Measurements from ENCODE around the gene ROBO1. TPM values are rescaled to one million over a fixed set of nuclear protein-coding genes. Genes with fewer than 3 reads are reported as not detected.

ROBO1 gene
- total and polyA plus RNA-seq, 4 donors = 1.0 to 30.3 (median 3.9) TPM

DNA sequence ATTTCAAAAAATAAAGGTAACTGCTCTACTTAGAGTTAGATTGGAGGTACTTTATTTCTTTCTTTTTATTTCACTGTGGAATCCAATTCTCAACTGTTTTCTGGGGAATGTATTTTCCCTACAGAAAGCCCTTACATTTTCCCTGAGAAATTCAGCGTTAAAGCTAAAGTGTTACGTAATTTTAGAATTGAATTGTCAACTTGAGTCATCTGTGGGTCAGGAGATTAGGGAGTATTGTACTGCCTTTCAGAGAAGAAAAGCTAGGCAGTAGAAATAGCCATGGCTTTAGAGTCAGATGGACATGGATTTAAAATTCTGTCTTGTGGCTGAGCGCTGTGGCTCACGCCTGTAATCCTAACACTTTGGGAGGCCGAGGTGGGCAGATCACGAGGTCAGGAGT lies 728.6 kb downstream of the ROBO1 start:
- Histone ChIP-seq H3K9ac (ENCODE audit: low read depth in 1 of 2, low read length in 2 of 2) (no peak overlapping the region), H3K36me3 (ENCODE audit: control insufficient read depth in 4 of 4, insufficient read depth in 3 of 4, low read depth in 1 of 4, low read length in 3 of 4) (no peaks in the 10 kb centered on the region), H3K4me3 (ENCODE audit: low read depth in 1 of 3, low read length in 3 of 3) (no peak overlapping the region), H3K27ac (ENCODE audit: low read depth in 1 of 2, low read length in 2 of 2) (no peak overlapping the region), H3K4me1 (ENCODE audit: control insufficient read depth in 4 of 4, insufficient read depth in 4 of 4, low read length in 3 of 4) (no peaks in the 10 kb centered on the region), H3K9me3 (ENCODE audit: control insufficient read depth in 4 of 4, low read length in 3 of 4) (no peaks in the 10 kb centered on the region), H3K27me3 (ENCODE audit: control insufficient read depth in 4 of 4, insufficient read depth in 4 of 4, low read length in 3 of 4) (peaks cover 0 to 3% (median 0%) of the 10 kb centered on the region in 4 donors)
- TF ChIP-seq HNF4A (conservative IDR thresholded peaks at IDR 0.05) (no peak), NR2F2 (IDR thresholded peaks at IDR 0.05) (no peak), FOXA1 (IDR thresholded peaks at IDR 0.05) (no peak)
- TF ChIP-seq, protein P1, sequence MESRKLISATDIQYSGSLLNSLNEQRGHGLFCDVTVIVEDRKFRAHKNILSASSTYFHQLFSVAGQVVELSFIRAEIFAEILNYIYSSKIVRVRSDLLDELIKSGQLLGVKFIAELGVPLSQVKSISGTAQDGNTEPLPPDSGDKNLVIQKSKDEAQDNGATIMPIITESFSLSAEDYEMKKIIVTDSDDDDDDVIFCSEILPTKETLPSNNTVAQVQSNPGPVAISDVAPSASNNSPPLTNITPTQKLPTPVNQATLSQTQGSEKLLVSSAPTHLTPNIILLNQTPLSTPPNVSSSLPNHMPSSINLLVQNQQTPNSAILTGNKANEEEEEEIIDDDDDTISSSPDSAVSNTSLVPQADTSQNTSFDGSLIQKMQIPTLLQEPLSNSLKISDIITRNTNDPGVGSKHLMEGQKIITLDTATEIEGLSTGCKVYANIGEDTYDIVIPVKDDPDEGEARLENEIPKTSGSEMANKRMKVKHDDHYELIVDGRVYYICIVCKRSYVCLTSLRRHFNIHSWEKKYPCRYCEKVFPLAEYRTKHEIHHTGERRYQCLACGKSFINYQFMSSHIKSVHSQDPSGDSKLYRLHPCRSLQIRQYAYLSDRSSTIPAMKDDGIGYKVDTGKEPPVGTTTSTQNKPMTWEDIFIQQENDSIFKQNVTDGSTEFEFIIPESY (IDR thresholded peaks at IDR 0.05) = no peak
- TF ChIP-seq, protein P2, sequence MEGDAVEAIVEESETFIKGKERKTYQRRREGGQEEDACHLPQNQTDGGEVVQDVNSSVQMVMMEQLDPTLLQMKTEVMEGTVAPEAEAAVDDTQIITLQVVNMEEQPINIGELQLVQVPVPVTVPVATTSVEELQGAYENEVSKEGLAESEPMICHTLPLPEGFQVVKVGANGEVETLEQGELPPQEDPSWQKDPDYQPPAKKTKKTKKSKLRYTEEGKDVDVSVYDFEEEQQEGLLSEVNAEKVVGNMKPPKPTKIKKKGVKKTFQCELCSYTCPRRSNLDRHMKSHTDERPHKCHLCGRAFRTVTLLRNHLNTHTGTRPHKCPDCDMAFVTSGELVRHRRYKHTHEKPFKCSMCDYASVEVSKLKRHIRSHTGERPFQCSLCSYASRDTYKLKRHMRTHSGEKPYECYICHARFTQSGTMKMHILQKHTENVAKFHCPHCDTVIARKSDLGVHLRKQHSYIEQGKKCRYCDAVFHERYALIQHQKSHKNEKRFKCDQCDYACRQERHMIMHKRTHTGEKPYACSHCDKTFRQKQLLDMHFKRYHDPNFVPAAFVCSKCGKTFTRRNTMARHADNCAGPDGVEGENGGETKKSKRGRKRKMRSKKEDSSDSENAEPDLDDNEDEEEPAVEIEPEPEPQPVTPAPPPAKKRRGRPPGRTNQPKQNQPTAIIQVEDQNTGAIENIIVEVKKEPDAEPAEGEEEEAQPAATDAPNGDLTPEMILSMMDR (IDR thresholded peaks at IDR 0.05; ENCODE audit: low read depth, low read length, missing input control) = no peak
- WGBS = 78% methylated on average over 6 of the region's 6 CpGs
- DNase-seq (ENCODE audit: low spot score) = no peak

DNA sequence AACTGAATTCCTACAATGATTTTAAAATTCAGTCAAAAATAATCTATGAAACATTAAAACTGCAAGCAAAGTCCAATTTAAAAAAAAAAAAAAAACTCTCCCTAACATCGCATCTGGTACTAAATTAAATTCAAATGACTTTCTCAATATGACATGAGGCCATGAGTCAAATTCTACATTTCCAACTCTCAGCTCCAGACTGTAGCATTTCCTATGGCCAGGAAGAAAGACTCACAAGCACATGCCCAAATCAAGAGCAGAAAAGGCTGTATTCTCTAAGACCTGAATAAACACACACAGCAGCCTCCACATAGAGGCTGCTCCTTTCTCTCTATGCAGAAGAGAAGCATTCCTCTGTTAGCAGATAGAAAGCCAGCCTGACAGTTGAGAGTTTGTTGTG lies 729.2 kb downstream of the ROBO1 start:
- no peak for DNase-seq (ENCODE audit: low spot score)
- Histone ChIP-seq H3K27me3 (ENCODE audit: control insufficient read depth in 4 of 4, insufficient read depth in 4 of 4, low read length in 3 of 4) (peaks cover 0 to 3% (median 0%) of the 10 kb centered on the region in 4 donors), H3K36me3 (ENCODE audit: control insufficient read depth in 4 of 4, insufficient read depth in 3 of 4, low read depth in 1 of 4, low read length in 3 of 4) (no peaks in the 10 kb centered on the region), H3K9me3 (ENCODE audit: control insufficient read depth in 4 of 4, low read length in 3 of 4) (no peaks in the 10 kb centered on the region), H3K9ac (ENCODE audit: low read depth in 1 of 2, low read length in 2 of 2) (no peak overlapping the region), H3K4me1 (ENCODE audit: control insufficient read depth in 4 of 4, insufficient read depth in 4 of 4, low read length in 3 of 4) (no peaks in the 10 kb centered on the region), H3K4me3 (ENCODE audit: low read depth in 1 of 3, low read length in 3 of 3) (no peak overlapping the region), H3K27ac (ENCODE audit: low read depth in 1 of 2, low read length in 2 of 2) (no peak overlapping the region)
- TF ChIP-seq YY1 (IDR thresholded peaks at IDR 0.05) = no peak
- TF ChIP-seq, protein P2 (IDR thresholded peaks at IDR 0.05; ENCODE audit: low read depth, low read length, missing input control) = no peak
- no peak for TF ChIP-seq SP1 (IDR thresholded peaks at IDR 0.05)
- TF ChIP-seq EGR1 (IDR thresholded peaks at IDR 0.05; ENCODE audit: low read depth in 2 of 2) = no peak
- TF ChIP-seq RAD21 (IDR thresholded peaks at IDR 0.05) = no peak
- TF ChIP-seq, protein P3, sequence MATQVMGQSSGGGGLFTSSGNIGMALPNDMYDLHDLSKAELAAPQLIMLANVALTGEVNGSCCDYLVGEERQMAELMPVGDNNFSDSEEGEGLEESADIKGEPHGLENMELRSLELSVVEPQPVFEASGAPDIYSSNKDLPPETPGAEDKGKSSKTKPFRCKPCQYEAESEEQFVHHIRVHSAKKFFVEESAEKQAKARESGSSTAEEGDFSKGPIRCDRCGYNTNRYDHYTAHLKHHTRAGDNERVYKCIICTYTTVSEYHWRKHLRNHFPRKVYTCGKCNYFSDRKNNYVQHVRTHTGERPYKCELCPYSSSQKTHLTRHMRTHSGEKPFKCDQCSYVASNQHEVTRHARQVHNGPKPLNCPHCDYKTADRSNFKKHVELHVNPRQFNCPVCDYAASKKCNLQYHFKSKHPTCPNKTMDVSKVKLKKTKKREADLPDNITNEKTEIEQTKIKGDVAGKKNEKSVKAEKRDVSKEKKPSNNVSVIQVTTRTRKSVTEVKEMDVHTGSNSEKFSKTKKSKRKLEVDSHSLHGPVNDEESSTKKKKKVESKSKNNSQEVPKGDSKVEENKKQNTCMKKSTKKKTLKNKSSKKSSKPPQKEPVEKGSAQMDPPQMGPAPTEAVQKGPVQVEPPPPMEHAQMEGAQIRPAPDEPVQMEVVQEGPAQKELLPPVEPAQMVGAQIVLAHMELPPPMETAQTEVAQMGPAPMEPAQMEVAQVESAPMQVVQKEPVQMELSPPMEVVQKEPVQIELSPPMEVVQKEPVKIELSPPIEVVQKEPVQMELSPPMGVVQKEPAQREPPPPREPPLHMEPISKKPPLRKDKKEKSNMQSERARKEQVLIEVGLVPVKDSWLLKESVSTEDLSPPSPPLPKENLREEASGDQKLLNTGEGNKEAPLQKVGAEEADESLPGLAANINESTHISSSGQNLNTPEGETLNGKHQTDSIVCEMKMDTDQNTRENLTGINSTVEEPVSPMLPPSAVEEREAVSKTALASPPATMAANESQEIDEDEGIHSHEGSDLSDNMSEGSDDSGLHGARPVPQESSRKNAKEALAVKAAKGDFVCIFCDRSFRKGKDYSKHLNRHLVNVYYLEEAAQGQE (IDR thresholded peaks at IDR 0.05) = no peak
- TF ChIP-seq HNF4G (IDR thresholded peaks at IDR 0.05) = no peak
- TF ChIP-seq GABPA (IDR thresholded peaks at IDR 0.05 in 1 of 2, conservative IDR thresholded peaks at IDR 0.05 in 1 of 2) = no peak
- no peak for TF ChIP-seq FOXA1 (IDR thresholded peaks at IDR 0.05)
- WGBS = 97% methylated on average over 1 of the region's 1 CpG
